Coronary artery (tissue), 2 donors: ENCODE data around the gene SIGMAR1.
A peak's percentile ranks its signal among the peaks of the same experiment; 100 is the strongest.

Source experiments
- DNase-seq: peaks from one replicate; pipeline ENCODE4 v3.0.0-alpha.2; 2017; ENCODE audit warnings: low spot score
- H3K27ac ChIP-seq, 2 donors: fragments of 200-600 bp; sonication (generic); one replicate each; pipeline ENCODE4 v1.5.1; 2016 to 2019
- H3K4me3 ChIP-seq: fragments of 200-600 bp; sonication (generic); 2 replicates; pipeline ENCODE4 v1.5.1; 2016; ENCODE audit warnings: mild to moderate bottlenecking, moderate library complexity
- CTCF ChIP-seq: fragments of 200-600 bp; sonication (generic); IDR thresholded peaks from one replicate; pipeline ENCODE4 v1.5.1; 2019; ENCODE audit warnings: antibody characterized with exemption

Gene SIGMAR1

GRCh38 chr9:34638138-34638445 lies 505 bp upstream of the SIGMAR1 start:
- Histone ChIP-seq H3K4me3 (peak overlapping the region; percentile 77), H3K27ac (peak overlapping the region; percentile 79 to 91)
- no peak for DNase-seq
- no peak for TF ChIP-seq CTCF

- no peak for TF ChIP-seq CTCF
- Histone ChIP-seq H3K4me3 (peak overlapping the region; percentile 77), H3K27ac (peak overlapping the region; percentile 79 to 91)
- DNase-seq = no peak
Observed at GRCh38 chr9:34636791-34637355, 714 bp downstream of the SIGMAR1 start.

GRCh38 chr9:34635556-34635955 lies 2.0 kb downstream of the SIGMAR1 start:
- TF ChIP-seq CTCF = no peak
- Histone ChIP-seq H3K27ac (no peak overlapping the region), H3K4me3 (no peak overlapping the region)
- no peak for DNase-seq

GRCh38 chr9:34634551-34635248 lies 2.9 kb downstream of the SIGMAR1 start:
- H3K4me3 ChIP-seq = no peak overlapping the region
- no peak overlapping the region for H3K27ac ChIP-seq
- TF ChIP-seq CTCF = no peak
- DNase-seq = no peak

GRCh38 chr9:34633851-34634550 lies 3.6 kb downstream of the SIGMAR1 start:
- Histone ChIP-seq H3K4me3 (no peak overlapping the region), H3K27ac (no peak overlapping the region)
- DNase-seq = no peak
- peak; percentile 73 for TF ChIP-seq CTCF

GRCh38 chr9:34633166-34633565 lies 4.4 kb downstream of the SIGMAR1 start:
- DNase-seq = no peak
- H3K4me3 ChIP-seq = no peak overlapping the region
- no peak overlapping the region for H3K27ac ChIP-seq
- TF ChIP-seq CTCF = no peak
